Transverse colon (tissue), 4 donors: ENCODE data around the gene CAMTA1. TPM values are rescaled to one million over a fixed set of nuclear protein-coding genes. Genes with fewer than 3 reads are reported as not detected.

Experiments used
- DNase-seq: peaks from one replicate; pipeline ENCODE4 v3.0.0-alpha.2; 2019
- H3K27ac ChIP-seq, 4 donors: fragments of 200-600 bp; sonication (generic); 2 replicates each; pipeline ENCODE4 v1.5.1; 2016 to 2018; ENCODE audit warnings: inconsistent platforms in 4 of 4
- H3K27me3 ChIP-seq: fragments of 200-600 bp; sonication (generic); 2 replicates; pipeline ENCODE4 v1.5.1; 2017; ENCODE audit warnings: inconsistent platforms
- H3K36me3 ChIP-seq, 4 donors: fragments of 200-600 bp; sonication (generic); 2 replicates each; pipeline ENCODE4 v1.5.1; 2017 to 2019; ENCODE audit warnings: inconsistent platforms in 4 of 4
- H3K4me1 ChIP-seq, 4 donors: fragments of 200-600 bp; sonication (generic); 2 replicates each; pipeline ENCODE4 v1.5.1; 2017 to 2020; ENCODE audit warnings: inconsistent platforms in 4 of 4
- H3K4me3 ChIP-seq, 4 donors: fragments of 200-600 bp; sonication (generic); 1 replicate in 1 of 4; 2 replicates in 3 of 4; pipeline versions ENCODE4 v1.5.1 to v1.6.1; 2017 to 2019; ENCODE audit warnings: inconsistent platforms in 4 of 4
- H3K9me3 ChIP-seq, 2 donors: fragments of 200-600 bp; sonication (generic); 2 replicates each; pipeline ENCODE4 v1.5.1; 2017 to 2019; ENCODE audit warnings: inconsistent platforms in 2 of 2
- EP300 ChIP-seq: sonication (generic); formaldehyde crosslinking; IDR thresholded peaks from one replicate; pipeline ENCODE4 v1.6.1; 2017; ENCODE audit warnings: antibody characterized with exemption, low read depth
- POLR2A ChIP-seq: fragments of 450-650 bp; IDR thresholded peaks from one replicate; pipeline ENCODE4 v1.6.1; 2016; ENCODE audit warnings: antibody characterized with exemption, mild to moderate bottlenecking, moderate library complexity
- POLR2AphosphoS5 ChIP-seq, 3 donors: sonication (generic); formaldehyde crosslinking; IDR thresholded peaks; one replicate each; pipeline ENCODE4 v1.6.1; 2016; ENCODE audit warnings: antibody characterized with exemption in 3 of 3
- WGBS, 2 donors: methylation state at CpG; one replicate each; pipeline ENCODE4 v1.1.5; 2018; ENCODE audit warnings: low coverage in 1 of 2; 5-methylcytosine and 5-hydroxymethylcytosine counted together
- in situ Hi-C, 4 donors: fragments of 200-750 bp; cut with MboI; loops; one replicate each; pipeline versions ENCODE4 v1.15.0 to v1.15.1; 2017; ENCODE audit warnings: low sequenced_read_pairs in 3 of 4, low pct_ligation_motif_present in 1 of 4, low pct_unique_long_range_greater_than_20kb in 1 of 4
- intact Hi-C: fragments of 100-400 bp; cut with DNase I; formaldehyde crosslinking; loops from one replicate; pipeline ENCODE4 v1.15.1; 2023; ENCODE audit warnings: low total_unique reads
- total RNA-seq, 4 donors: library from RNA; depleted of rRNA; stranded (reverse); fragments of >200 nt; gene quantifications; one replicate each; pipeline ENCODE4 v1.1.0, GENCODE V29; 2016
- TF ChIP-seq, protein P1 (sequence below), 5 experiments: fragments of 200-600 bp in 3 of 5; fragments of 450-650 bp in 2 of 5; sonication (generic) in 3 of 5; IDR thresholded peaks; 1 replicate in 2 of 5; 2 replicates in 3 of 5; pipeline ENCODE4 v1.5.1; 2016 to 2017; ENCODE audit warnings: antibody characterized with exemption in 5 of 5, inconsistent platforms in 3 of 5, mild to moderate bottlenecking in 2 of 5, moderate library complexity in 1 of 5

CAMTA1 gene
- total RNA-seq, 4 donors from 2014 or later, result 93.8 to 268 (median 130) TPM

DNA sequence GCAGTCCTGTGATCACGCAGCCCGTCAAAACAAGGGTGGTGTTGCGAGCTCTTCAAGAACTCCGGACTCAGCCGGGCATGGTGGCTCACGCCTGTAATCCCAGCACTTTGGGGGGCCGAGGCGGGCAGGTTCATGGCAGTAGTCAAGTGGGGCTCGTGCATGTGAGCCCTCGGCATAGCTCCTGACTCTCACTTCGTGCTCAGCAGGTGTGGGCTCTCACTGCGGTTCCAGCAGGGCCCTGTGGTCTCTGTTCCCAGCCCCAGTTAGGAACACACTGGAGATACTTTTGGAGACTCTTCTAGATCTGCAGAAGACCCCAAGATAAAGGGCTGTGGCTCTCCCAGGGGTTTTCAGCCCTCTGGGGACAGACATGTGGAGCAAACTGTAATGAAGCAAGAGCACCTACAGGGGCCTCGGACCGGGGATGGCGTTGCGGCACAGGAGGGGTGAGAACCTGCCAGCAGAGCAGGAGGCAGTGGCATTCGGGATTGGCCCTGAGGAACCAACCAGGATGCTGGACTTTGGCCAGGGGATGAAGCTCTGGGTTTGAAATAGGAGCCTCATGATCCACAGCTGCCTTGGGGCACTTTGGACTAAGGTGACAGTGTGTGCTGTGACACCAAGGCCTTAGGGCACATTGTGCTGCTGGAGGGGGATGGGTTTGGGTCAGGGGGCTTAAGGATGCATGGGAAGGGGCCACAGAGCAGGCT is 443.2 kb downstream of the CAMTA1 start:
- Histone ChIP-seq H3K9me3 (no peaks in the 10 kb centered on the region), H3K4me1 (no peaks in the 10 kb centered on the region), H3K4me3 (no peak overlapping the region), H3K27ac (no peak overlapping the region), H3K36me3 (no peaks in the 10 kb centered on the region), H3K27me3 (no peaks in the 10 kb centered on the region)
- no peak for TF ChIP-seq EP300
- TF ChIP-seq, protein P1, sequence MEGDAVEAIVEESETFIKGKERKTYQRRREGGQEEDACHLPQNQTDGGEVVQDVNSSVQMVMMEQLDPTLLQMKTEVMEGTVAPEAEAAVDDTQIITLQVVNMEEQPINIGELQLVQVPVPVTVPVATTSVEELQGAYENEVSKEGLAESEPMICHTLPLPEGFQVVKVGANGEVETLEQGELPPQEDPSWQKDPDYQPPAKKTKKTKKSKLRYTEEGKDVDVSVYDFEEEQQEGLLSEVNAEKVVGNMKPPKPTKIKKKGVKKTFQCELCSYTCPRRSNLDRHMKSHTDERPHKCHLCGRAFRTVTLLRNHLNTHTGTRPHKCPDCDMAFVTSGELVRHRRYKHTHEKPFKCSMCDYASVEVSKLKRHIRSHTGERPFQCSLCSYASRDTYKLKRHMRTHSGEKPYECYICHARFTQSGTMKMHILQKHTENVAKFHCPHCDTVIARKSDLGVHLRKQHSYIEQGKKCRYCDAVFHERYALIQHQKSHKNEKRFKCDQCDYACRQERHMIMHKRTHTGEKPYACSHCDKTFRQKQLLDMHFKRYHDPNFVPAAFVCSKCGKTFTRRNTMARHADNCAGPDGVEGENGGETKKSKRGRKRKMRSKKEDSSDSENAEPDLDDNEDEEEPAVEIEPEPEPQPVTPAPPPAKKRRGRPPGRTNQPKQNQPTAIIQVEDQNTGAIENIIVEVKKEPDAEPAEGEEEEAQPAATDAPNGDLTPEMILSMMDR (IDR thresholded peaks at IDR 0.05), result no peak
- TF ChIP-seq POLR2AphosphoS5 (IDR thresholded peaks at IDR 0.05), result no peak
- TF ChIP-seq POLR2A, result no peak
- DNase-seq, result no peak
- WGBS, 2 donors, result 87% methylated on average over 15 of the region's 17 CpGs; no CpG with 5 or more reads in 1 of the 2 donors
- intact Hi-C loops (no loop called here), in situ Hi-C loops (loop anchor here in 1 of 4 donors (10.0 kb wide), 1 partner anchor 416 kb away; no protein-coding TSS in a partner anchor)

DNA sequence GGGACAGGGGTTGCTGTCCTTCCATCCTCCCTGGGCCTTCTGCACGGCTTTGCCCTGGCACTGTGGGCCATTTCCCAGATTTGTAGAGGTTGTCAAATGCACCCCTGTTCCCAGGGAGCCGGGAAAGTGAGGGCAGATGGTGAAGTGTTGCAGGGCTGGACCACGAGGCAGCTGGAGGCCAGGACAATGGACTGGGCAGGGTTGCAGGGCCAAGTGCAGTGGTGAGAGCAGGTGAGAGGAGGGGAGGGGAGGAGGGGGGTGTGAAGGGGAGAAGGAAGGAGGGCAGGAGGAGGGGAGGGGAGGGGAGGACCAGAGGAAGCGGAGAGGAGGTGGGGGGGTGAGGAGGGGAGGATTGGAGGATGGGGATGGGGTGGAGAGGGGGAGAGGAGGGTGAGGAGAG is 443.9 kb downstream of the CAMTA1 start:
- Histone ChIP-seq H3K4me3 (no peak overlapping the region), H3K9me3 (no peaks in the 10 kb centered on the region), H3K27me3 (no peaks in the 10 kb centered on the region), H3K27ac (no peak overlapping the region), H3K4me1 (no peaks in the 10 kb centered on the region), H3K36me3 (no peaks in the 10 kb centered on the region)
- intact Hi-C loops (no loop called here), in situ Hi-C loops (loop anchor here in 1 of 4 donors (10.0 kb wide), 1 partner anchor 416 kb away; no protein-coding TSS in a partner anchor)
- TF ChIP-seq EP300, result no peak
- TF ChIP-seq POLR2AphosphoS5 (IDR thresholded peaks at IDR 0.05), result no peak
- TF ChIP-seq, protein P1 (IDR thresholded peaks at IDR 0.05), result no peak
- TF ChIP-seq POLR2A, result no peak
- no peak for DNase-seq
- WGBS, 2 donors, result 68% methylated on average over 2 of the region's 4 CpGs; no CpG with 5 or more reads in 1 of the 2 donors

DNA sequence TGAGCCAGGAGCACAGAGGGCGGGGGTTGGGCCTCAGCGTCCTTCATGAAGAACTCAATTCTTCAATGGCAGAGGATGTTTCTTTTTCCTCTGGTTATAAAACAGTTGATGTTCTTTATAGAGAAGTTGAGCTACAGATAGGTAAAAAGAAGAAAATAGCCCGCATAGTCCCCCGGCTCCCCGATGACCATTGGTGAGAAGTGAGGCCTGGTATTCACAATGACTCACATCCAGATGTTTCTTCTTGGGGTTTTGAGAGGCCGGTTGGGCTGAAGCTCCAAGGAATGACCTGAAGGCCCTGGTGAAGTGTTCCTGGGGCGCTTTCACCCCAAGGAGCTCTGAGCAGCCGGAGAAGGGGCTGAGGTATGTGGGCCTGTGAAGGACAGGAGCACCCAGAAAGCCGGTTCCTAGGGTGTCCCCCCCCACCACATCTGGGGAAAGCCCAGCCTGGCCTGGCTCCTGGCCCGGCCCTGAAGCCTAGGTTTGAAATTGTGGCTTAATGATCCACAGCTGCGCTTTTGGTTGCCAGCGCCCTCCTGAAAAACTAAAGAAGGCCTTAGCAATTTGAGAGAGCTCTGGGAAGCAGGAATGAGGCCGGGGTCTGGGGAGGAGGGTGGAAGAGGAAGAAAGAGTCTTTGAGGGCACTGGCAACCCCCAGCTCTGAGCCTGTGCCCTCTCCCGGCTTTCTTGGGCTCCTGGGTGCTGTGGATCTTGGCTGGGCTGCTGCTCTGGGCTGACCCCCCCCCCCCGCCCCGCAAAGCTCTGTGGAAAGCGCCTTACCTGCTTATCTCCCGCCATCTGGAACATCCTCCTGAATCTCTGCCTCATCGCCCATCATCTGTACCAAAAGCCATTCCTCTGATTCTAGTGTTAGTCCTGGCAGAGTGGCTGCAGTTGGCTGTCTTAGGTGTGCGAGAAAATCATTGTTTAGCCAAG is 444.7 kb downstream of the CAMTA1 start:
- H3K4me1 ChIP-seq, result no peaks in the 10 kb centered on the region
- H3K27me3 ChIP-seq, result no peaks in the 10 kb centered on the region
- in situ Hi-C loops, result loop anchor here in 1 of 4 donors (10.0 kb wide), 1 partner anchor 415 kb away; no protein-coding TSS in a partner anchor
- H3K4me3 ChIP-seq, result no peak overlapping the region
- no peak overlapping the region for H3K27ac ChIP-seq
- no peaks in the 10 kb centered on the region for H3K9me3 ChIP-seq
- intact Hi-C loops, result no loop called here
- DNase-seq, result no peak
- H3K36me3 ChIP-seq, result no peaks in the 10 kb centered on the region
- WGBS, 2 donors, result 35 to 86% methylated on average over 3 to 20 of the region's 20 CpGs
- TF ChIP-seq, protein P1 (IDR thresholded peaks at IDR 0.05), result no peak
- TF ChIP-seq POLR2AphosphoS5 (IDR thresholded peaks at IDR 0.05) (no peak), EP300 (no peak)
